Transverse colon (tissue), 3 donors: ENCODE measurements around the gene HOXD10.

Source experiments
- POLR2A ChIP-seq: fragments of 450-650 bp; IDR thresholded peaks from one replicate; pipeline ENCODE4 v1.6.1; 2016; ENCODE audit warnings: antibody characterized with exemption, mild to moderate bottlenecking, moderate library complexity
- TF ChIP-seq, protein P1 (sequence below), 5 experiments: fragments of 200-600 bp in 3 of 5; fragments of 450-650 bp in 2 of 5; sonication (generic) in 3 of 5; IDR thresholded peaks; 1 replicate in 2 of 5; 2 replicates in 3 of 5; pipeline ENCODE4 v1.5.1; 2016 to 2017; ENCODE audit warnings: antibody characterized with exemption in 5 of 5, inconsistent platforms in 3 of 5, mild to moderate bottlenecking in 2 of 5, moderate library complexity in 1 of 5

GRCh38 chr2:176105078-176105729, 11.4 kb upstream of the HOXD10 start:
- TF ChIP-seq, protein P1, sequence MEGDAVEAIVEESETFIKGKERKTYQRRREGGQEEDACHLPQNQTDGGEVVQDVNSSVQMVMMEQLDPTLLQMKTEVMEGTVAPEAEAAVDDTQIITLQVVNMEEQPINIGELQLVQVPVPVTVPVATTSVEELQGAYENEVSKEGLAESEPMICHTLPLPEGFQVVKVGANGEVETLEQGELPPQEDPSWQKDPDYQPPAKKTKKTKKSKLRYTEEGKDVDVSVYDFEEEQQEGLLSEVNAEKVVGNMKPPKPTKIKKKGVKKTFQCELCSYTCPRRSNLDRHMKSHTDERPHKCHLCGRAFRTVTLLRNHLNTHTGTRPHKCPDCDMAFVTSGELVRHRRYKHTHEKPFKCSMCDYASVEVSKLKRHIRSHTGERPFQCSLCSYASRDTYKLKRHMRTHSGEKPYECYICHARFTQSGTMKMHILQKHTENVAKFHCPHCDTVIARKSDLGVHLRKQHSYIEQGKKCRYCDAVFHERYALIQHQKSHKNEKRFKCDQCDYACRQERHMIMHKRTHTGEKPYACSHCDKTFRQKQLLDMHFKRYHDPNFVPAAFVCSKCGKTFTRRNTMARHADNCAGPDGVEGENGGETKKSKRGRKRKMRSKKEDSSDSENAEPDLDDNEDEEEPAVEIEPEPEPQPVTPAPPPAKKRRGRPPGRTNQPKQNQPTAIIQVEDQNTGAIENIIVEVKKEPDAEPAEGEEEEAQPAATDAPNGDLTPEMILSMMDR (IDR thresholded peaks at IDR 0.05): no peak
- no peak for TF ChIP-seq POLR2A
